Measurements from ENCODE around the gene GMPS. TPM values are rescaled to one million over a fixed set of nuclear protein-coding genes. Genes with fewer than 3 reads are reported as not detected.
"Not testable (repeated sequence)": the region's sequence is repeated elsewhere in the genome, so short reads cannot be mapped to it uniquely, and the experiment has no call there.

GMPS gene
- total RNA-seq, 2 donors from 2014 or later: 40.9 to 62.9 TPM

GRCh38 chr3:155957412-155957880 lies 87.0 kb downstream of the GMPS start:
- intact Hi-C loops (cut with DNase I): no loop called here
- Histone ChIP-seq H3K27me3 (no peaks in the 10 kb centered on the region), H3K4me1 (no peaks in the 10 kb centered on the region), H3K9ac (ENCODE audit: low read depth in 2 of 2, low read length in 2 of 2) (no peak overlapping the region), H3K36me3 (no peaks in the 10 kb centered on the region), H3K27ac (no peak overlapping the region), H3K9me3 (no peaks in the 10 kb centered on the region), H3K4me3 (no peak overlapping the region)
- TF ChIP-seq, protein P1, sequence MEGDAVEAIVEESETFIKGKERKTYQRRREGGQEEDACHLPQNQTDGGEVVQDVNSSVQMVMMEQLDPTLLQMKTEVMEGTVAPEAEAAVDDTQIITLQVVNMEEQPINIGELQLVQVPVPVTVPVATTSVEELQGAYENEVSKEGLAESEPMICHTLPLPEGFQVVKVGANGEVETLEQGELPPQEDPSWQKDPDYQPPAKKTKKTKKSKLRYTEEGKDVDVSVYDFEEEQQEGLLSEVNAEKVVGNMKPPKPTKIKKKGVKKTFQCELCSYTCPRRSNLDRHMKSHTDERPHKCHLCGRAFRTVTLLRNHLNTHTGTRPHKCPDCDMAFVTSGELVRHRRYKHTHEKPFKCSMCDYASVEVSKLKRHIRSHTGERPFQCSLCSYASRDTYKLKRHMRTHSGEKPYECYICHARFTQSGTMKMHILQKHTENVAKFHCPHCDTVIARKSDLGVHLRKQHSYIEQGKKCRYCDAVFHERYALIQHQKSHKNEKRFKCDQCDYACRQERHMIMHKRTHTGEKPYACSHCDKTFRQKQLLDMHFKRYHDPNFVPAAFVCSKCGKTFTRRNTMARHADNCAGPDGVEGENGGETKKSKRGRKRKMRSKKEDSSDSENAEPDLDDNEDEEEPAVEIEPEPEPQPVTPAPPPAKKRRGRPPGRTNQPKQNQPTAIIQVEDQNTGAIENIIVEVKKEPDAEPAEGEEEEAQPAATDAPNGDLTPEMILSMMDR (IDR thresholded peaks at IDR 0.05): no peak
- DNase-seq: no peak

GRCh38 chr3:155958676-155959075 lies 88.2 kb downstream of the GMPS start:
- no peaks in the 10 kb centered on the region for H3K27me3 ChIP-seq
- no peak overlapping the region for H3K27ac ChIP-seq
- H3K4me3 ChIP-seq: no peak overlapping the region
- no peak for DNase-seq
- no peaks in the 10 kb centered on the region for H3K36me3 ChIP-seq
- intact Hi-C loops (cut with DNase I): no loop called here
- no peaks in the 10 kb centered on the region for H3K4me1 ChIP-seq
- H3K9ac ChIP-seq (ENCODE audit: low read depth in 2 of 2, low read length in 2 of 2): no peak overlapping the region
- no peaks in the 10 kb centered on the region for H3K9me3 ChIP-seq
- TF ChIP-seq, protein P1 (IDR thresholded peaks at IDR 0.05): no peak

DNA sequence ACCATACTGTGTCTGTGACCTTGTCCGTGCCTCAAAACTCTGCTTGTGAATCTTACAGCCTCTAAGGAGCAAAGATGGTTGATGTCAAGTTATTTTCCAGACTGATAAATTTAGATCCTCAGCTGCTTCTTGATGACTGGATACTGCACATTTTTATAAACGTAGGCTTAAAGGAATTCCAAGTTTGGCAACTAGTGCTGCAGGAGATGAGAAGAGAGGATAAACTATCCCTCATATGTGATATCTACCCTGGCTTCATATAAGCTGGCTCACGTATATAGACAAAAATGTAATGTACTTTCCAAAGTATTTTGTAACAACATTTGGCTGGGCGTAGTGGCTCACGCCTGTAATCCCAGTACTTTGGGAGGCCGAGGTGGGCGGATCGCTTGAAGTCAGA lies 89.6 kb downstream of the GMPS start:
- no peaks in the 10 kb centered on the region for H3K27me3 ChIP-seq
- DNase-seq: no peak
- no peak overlapping the region for H3K27ac ChIP-seq
- H3K36me3 ChIP-seq: no peaks in the 10 kb centered on the region
- intact Hi-C loops (cut with DNase I): no loop called here
- no peaks in the 10 kb centered on the region for H3K4me1 ChIP-seq
- no peak overlapping the region for H3K4me3 ChIP-seq
- TF ChIP-seq, protein P1 (IDR thresholded peaks at IDR 0.05): no peak
- H3K9me3 ChIP-seq: no peaks in the 10 kb centered on the region
- no peak overlapping the region for H3K9ac ChIP-seq (ENCODE audit: low read depth in 2 of 2, low read length in 2 of 2)

- H3K9me3 ChIP-seq; H3K4me3 ChIP-seq; H3K9ac ChIP-seq (ENCODE audit: low read depth in 2 of 2, low read length in 2 of 2); intact Hi-C loops (cut with DNase I); DNase-seq; H3K36me3 ChIP-seq; H3K4me1 ChIP-seq; H3K27ac ChIP-seq; H3K27me3 ChIP-seq: not testable (repeated sequence)
These were observed 90.6 kb downstream of the GMPS start for GRCh38 chr3:155961044-155961443.

DNA sequence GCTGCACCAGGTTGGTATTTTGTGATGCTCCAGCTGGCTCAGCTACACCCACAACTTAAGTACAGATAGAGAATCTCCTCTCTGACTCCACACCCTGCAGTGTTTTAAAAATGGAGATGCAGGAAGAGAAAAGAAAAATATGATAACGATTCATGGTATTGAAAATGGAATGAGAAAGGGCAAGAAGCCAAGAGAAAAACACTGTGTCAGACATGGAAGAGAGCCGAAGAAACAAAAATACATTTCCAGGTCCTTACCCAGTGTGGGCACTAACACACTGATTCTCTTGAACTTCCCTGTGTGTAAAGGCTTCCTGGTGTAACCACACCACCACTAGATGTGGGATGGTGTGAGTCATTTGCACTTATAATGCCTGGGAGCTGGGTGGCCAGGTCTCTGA lies 93.1 kb downstream of the GMPS start:
- intact Hi-C loops (cut with DNase I): no loop called here
- Histone ChIP-seq H3K4me1 (no peaks in the 10 kb centered on the region), H3K9ac (ENCODE audit: low read depth in 2 of 2, low read length in 2 of 2) (no peak overlapping the region), H3K9me3 (no peaks in the 10 kb centered on the region), H3K36me3 (no peaks in the 10 kb centered on the region), H3K27me3 (no peaks in the 10 kb centered on the region), H3K4me3 (no peak overlapping the region), H3K27ac (no peak overlapping the region)
- TF ChIP-seq, protein P1 (IDR thresholded peaks at IDR 0.05): no peak
- no peak for DNase-seq

- intact Hi-C loops (cut with DNase I): no loop called here
- no peaks in the 10 kb centered on the region for H3K36me3 ChIP-seq
- H3K4me1 ChIP-seq: no peaks in the 10 kb centered on the region
- H3K27ac ChIP-seq: no peak overlapping the region
- TF ChIP-seq, protein P1 (IDR thresholded peaks at IDR 0.05): no peak
- no peak overlapping the region for H3K4me3 ChIP-seq
- no peak for DNase-seq
- no peak overlapping the region for H3K9ac ChIP-seq (ENCODE audit: low read depth in 2 of 2, low read length in 2 of 2)
- H3K9me3 ChIP-seq: no peaks in the 10 kb centered on the region
- no peaks in the 10 kb centered on the region for H3K27me3 ChIP-seq
These were observed 99.9 kb downstream of the GMPS start for GRCh38 chr3:155970398-155970797.
